Stimulated activated memory B cell treated with anti-CD40 and anti-IgM and Interleukin-4, amounts not matched to agents 10 μg/mL and 1 μg/mL and 100 μg/mL, for 72 hours (primary cell): ENCODE data around the gene GCSAM.
A peak's percentile ranks its signal among the peaks of the same experiment; 100 is the strongest.

ENCODE experiments used
- ATAC-seq: fragments of 150-1000 bp; cut with Tn5 transposase; 2 replicates; pipeline ENCODE4 v1.10.0; 2021
- H3K27ac Mint-ChIP-seq: one replicate; pipeline ENCODE4 v1.8.0; 2022; ENCODE audit warnings: mild to moderate bottlenecking, mixed read lengths
- H3K27me3 Mint-ChIP-seq: one replicate; pipeline ENCODE4 v1.8.0; 2022; ENCODE audit warnings: mixed read lengths
- H3K36me3 Mint-ChIP-seq: one replicate; pipeline ENCODE4 v1.8.0; 2022; ENCODE audit warnings: mixed read lengths
- H3K4me1 Mint-ChIP-seq: one replicate; pipeline ENCODE4 v1.8.0; 2022; ENCODE audit warnings: mixed read lengths
- H3K4me3 Mint-ChIP-seq: one replicate; pipeline ENCODE4 v1.8.0; 2022; ENCODE audit warnings: mild to moderate bottlenecking, moderate library complexity, mixed read lengths
- H3K9me3 Mint-ChIP-seq: one replicate; pipeline ENCODE4 v1.8.0; 2022; ENCODE audit warnings: mixed read lengths

The GCSAM gene

GRCh38 chr3:112132975-112133448, at the start of gene GCSAM:
Gene GCSAM, minus strand, starts transcription at chr3:112133248. Its CDS starts 128 bp downstream, at chr3:112133120.
- Mint-ChIP-seq H3K36me3 (no peaks in the 10 kb centered on the region), H3K27me3 (no peaks in the 10 kb centered on the region), H3K4me3 (peak within 1 kb of the TSS; percentile 79), H3K4me1 (peaks cover 84% of the 10 kb centered on the region), H3K9me3 (no peaks in the 10 kb centered on the region), H3K27ac (peak within 1 kb of the TSS; percentile 65)
- ATAC-seq, result peak; percentile 96

GRCh38 chr3:112175646-112176045, 42.6 kb upstream of the GCSAM start:
- Mint-ChIP-seq H3K4me3 (no peak overlapping the region), H3K9me3 (no peaks in the 10 kb centered on the region), H3K27ac (no peak overlapping the region), H3K27me3 (peaks cover 10% of the 10 kb centered on the region), H3K36me3 (no peaks in the 10 kb centered on the region), H3K4me1 (no peaks in the 10 kb centered on the region)
- no peak for ATAC-seq

GRCh38 chr3:112175037-112175436, 42.0 kb upstream of the GCSAM start:
- no peak overlapping the region for H3K4me3 Mint-ChIP-seq
- H3K27ac Mint-ChIP-seq, result no peak overlapping the region
- no peaks in the 10 kb centered on the region for H3K4me1 Mint-ChIP-seq
- H3K9me3 Mint-ChIP-seq, result no peaks in the 10 kb centered on the region
- ATAC-seq, result no peak
- peaks cover 10% of the 10 kb centered on the region for H3K27me3 Mint-ChIP-seq
- H3K36me3 Mint-ChIP-seq, result no peaks in the 10 kb centered on the region

GRCh38 chr3:112171144-112171543, 38.1 kb upstream of the GCSAM start:
- no peak for ATAC-seq
- Mint-ChIP-seq H3K4me3 (no peak overlapping the region), H3K27me3 (no peaks in the 10 kb centered on the region), H3K4me1 (peaks cover 11% of the 10 kb centered on the region), H3K36me3 (no peaks in the 10 kb centered on the region), H3K27ac (no peak overlapping the region), H3K9me3 (peaks cover 2% of the 10 kb centered on the region)

GRCh38 chr3:112170046-112170445, 37.0 kb upstream of the GCSAM start:
- no peak for ATAC-seq
- peaks cover 1% of the 10 kb centered on the region for H3K36me3 Mint-ChIP-seq
- H3K9me3 Mint-ChIP-seq, result peaks cover 2% of the 10 kb centered on the region
- H3K27me3 Mint-ChIP-seq, result no peaks in the 10 kb centered on the region
- H3K27ac Mint-ChIP-seq, result no peak overlapping the region
- H3K4me3 Mint-ChIP-seq, result no peak overlapping the region
- H3K4me1 Mint-ChIP-seq, result peaks cover 11% of the 10 kb centered on the region

GRCh38 chr3:112167758-112168157, 34.7 kb upstream of the GCSAM start:
- no peak overlapping the region for H3K4me3 Mint-ChIP-seq
- H3K27ac Mint-ChIP-seq, result no peak overlapping the region
- peaks cover 4% of the 10 kb centered on the region for H3K9me3 Mint-ChIP-seq
- ATAC-seq, result no peak
- peaks cover 11% of the 10 kb centered on the region for H3K4me1 Mint-ChIP-seq
- peaks cover 6% of the 10 kb centered on the region for H3K36me3 Mint-ChIP-seq
- no peaks in the 10 kb centered on the region for H3K27me3 Mint-ChIP-seq

- peaks cover 8% of the 10 kb centered on the region for H3K27me3 Mint-ChIP-seq
- H3K4me3 Mint-ChIP-seq, result no peak overlapping the region
- H3K36me3 Mint-ChIP-seq, result peaks cover 5% of the 10 kb centered on the region
- H3K9me3 Mint-ChIP-seq, result peaks cover 7% of the 10 kb centered on the region
- no peak overlapping the region for H3K27ac Mint-ChIP-seq
- no peaks in the 10 kb centered on the region for H3K4me1 Mint-ChIP-seq
- ATAC-seq, result no peak
Measured at GRCh38 chr3:112149136-112149535, 16.1 kb upstream of the GCSAM start.

GRCh38 chr3:112143689-112144088, 10.6 kb upstream of the GCSAM start:
- Mint-ChIP-seq H3K27me3 (no peaks in the 10 kb centered on the region), H3K4me3 (no peak overlapping the region), H3K27ac (no peak overlapping the region), H3K9me3 (peaks cover 11% of the 10 kb centered on the region), H3K4me1 (peaks cover 9% of the 10 kb centered on the region), H3K36me3 (no peaks in the 10 kb centered on the region)
- no peak for ATAC-seq

GRCh38 chr3:112143251-112143650, 10.2 kb upstream of the GCSAM start:
- Mint-ChIP-seq H3K4me1 (peaks cover 9% of the 10 kb centered on the region), H3K27ac (no peak overlapping the region), H3K9me3 (peaks cover 11% of the 10 kb centered on the region), H3K4me3 (no peak overlapping the region), H3K27me3 (no peaks in the 10 kb centered on the region), H3K36me3 (no peaks in the 10 kb centered on the region)
- ATAC-seq, result no peak

GRCh38 chr3:112141293-112141692, 8.2 kb upstream of the GCSAM start:
- H3K27me3 Mint-ChIP-seq, result no peaks in the 10 kb centered on the region
- no peak overlapping the region for H3K27ac Mint-ChIP-seq
- H3K4me1 Mint-ChIP-seq, result peaks cover 23% of the 10 kb centered on the region
- no peaks in the 10 kb centered on the region for H3K36me3 Mint-ChIP-seq
- no peak for ATAC-seq
- peaks cover 6% of the 10 kb centered on the region for H3K9me3 Mint-ChIP-seq
- H3K4me3 Mint-ChIP-seq, result no peak overlapping the region

- Mint-ChIP-seq H3K4me1 (peaks cover 30% of the 10 kb centered on the region), H3K9me3 (peaks cover 6% of the 10 kb centered on the region), H3K36me3 (no peaks in the 10 kb centered on the region), H3K27ac (no peak overlapping the region), H3K4me3 (no peak overlapping the region), H3K27me3 (no peaks in the 10 kb centered on the region)
- ATAC-seq, result no peak
Measured at GRCh38 chr3:112140584-112140983, 7.5 kb upstream of the GCSAM start.

GRCh38 chr3:112138219-112138969, 5.3 kb upstream of the GCSAM start:
- Mint-ChIP-seq H3K27me3 (no peaks in the 10 kb centered on the region), H3K4me1 (peaks cover 47% of the 10 kb centered on the region), H3K4me3 (no peak overlapping the region), H3K9me3 (peaks cover 2% of the 10 kb centered on the region), H3K27ac (peak overlapping the region; percentile 70), H3K36me3 (no peaks in the 10 kb centered on the region)
- ATAC-seq, result no peak

- no peak for ATAC-seq
- H3K4me1 Mint-ChIP-seq, result peaks cover 49% of the 10 kb centered on the region
- no peaks in the 10 kb centered on the region for H3K27me3 Mint-ChIP-seq
- peak overlapping the region; percentile 70 for H3K27ac Mint-ChIP-seq
- no peaks in the 10 kb centered on the region for H3K9me3 Mint-ChIP-seq
- H3K36me3 Mint-ChIP-seq, result no peaks in the 10 kb centered on the region
- H3K4me3 Mint-ChIP-seq, result no peak overlapping the region
Measured at GRCh38 chr3:112137781-112138180, 4.7 kb upstream of the GCSAM start.

- Mint-ChIP-seq H3K9me3 (no peaks in the 10 kb centered on the region), H3K27ac (peak overlapping the region; percentile 70), H3K36me3 (no peaks in the 10 kb centered on the region), H3K4me3 (no peak overlapping the region), H3K4me1 (peaks cover 51% of the 10 kb centered on the region), H3K27me3 (no peaks in the 10 kb centered on the region)
- no peak for ATAC-seq
Measured at GRCh38 chr3:112136959-112137693, 4.1 kb upstream of the GCSAM start.

GRCh38 chr3:112136046-112136445, 3.0 kb upstream of the GCSAM start:
- Mint-ChIP-seq H3K36me3 (no peaks in the 10 kb centered on the region), H3K27ac (peak overlapping the region; percentile 70), H3K4me1 (peaks cover 55% of the 10 kb centered on the region), H3K27me3 (no peaks in the 10 kb centered on the region), H3K4me3 (peak overlapping the region; percentile 44), H3K9me3 (no peaks in the 10 kb centered on the region)
- peak; percentile 44 for ATAC-seq
